Measurements from ENCODE around the gene PFKFB4. TPM values are rescaled to one million over a fixed set of nuclear protein-coding genes. Genes with fewer than 3 reads are reported as not detected.

The PFKFB4 gene
- total and polyA plus RNA-seq, 9 of the 15 experiments (the other 6 are each of a cell fraction or from before 2014, with no cell fraction given), result 0.92 to 56.3 (median 13.5) TPM

- TF ChIP-seq NFE2L1 (tag; IDR thresholded peaks at IDR 0.05; ENCODE audit: borderline replicate concordance, low read depth) (no peak), STAG1 (CRISPR knock-in tag; IDR thresholded peaks at IDR 0.05; ENCODE audit: borderline replicate concordance) (no peak)
These were observed 36.0 kb upstream of the PFKFB4 start (continued) for GRCh38 chr3:48592519-48593087.

GRCh38 chr3:48591886-48592518 lies 35.4 kb upstream of the PFKFB4 start:
- Histone ChIP-seq H3K27ac (ENCODE audit: extremely low read depth, low read depth, low read length) (no peak overlapping the region), H4K20me1 (replicated peaks; ENCODE audit: control insufficient read depth, insufficient read depth, low read length) (no peaks in the 10 kb centered on the region; the same call in 1 of the 2 replicates), H3K4me3 (no peak overlapping the region), H3K9me3 (replicated peaks; ENCODE audit: control insufficient read depth, insufficient read depth, low read depth, low read length) (no peaks in the 10 kb centered on the region), H3K9ac (ENCODE audit: insufficient read depth in 1 of 2, low read depth in 2 of 2, low read length in 2 of 2) (peak overlapping the region in 1 of 2 experiments; percentile 68; a peak in 1 of 4 replicates), H3K4me1 (replicated peaks in 1 of 2; ENCODE audit: control insufficient read depth in 2 of 2, insufficient read depth in 2 of 2, low read length in 2 of 2) (peaks cover 12 to 49% of the 10 kb centered on the region in 2 experiments; a peak in 4 of 5 replicates), H3K27me3 (ENCODE audit: control insufficient read depth in 2 of 2, insufficient read depth in 2 of 2, low read length in 2 of 2) (peaks cover 0 to 31% of the 10 kb centered on the region in 2 experiments; a peak in 3 of 5 replicates), H3K79me2 (ENCODE audit: control insufficient read depth, insufficient read depth, low read length) (no peaks in the 10 kb centered on the region), H2AFZ (ENCODE audit: low read depth, low read length) (no peak overlapping the region), H3K9me1 (ENCODE audit: control insufficient read depth, insufficient read depth, low read length) (no peaks in the 10 kb centered on the region), H3K4me2 (ENCODE audit: insufficient read depth, low read length) (no peak overlapping the region), H3K36me3 (ENCODE audit: control insufficient read depth, insufficient read depth, low read length) (no peaks in the 10 kb centered on the region)
- WGBS (ENCODE audit: insufficient coverage, low coverage, missing lambda C conversion rate), result 38% methylated on average over 14 of the region's 22 CpGs
- DNase-seq (ENCODE audit: extremely low read depth in 1 of 4, low spot score in 3 of 4), result no peak
- intact Hi-C loops (cut with micrococcal nuclease), result no loop called here
- in situ Hi-C loops (cut with MboI), result no loop called here
- no peak for ATAC-seq
- TF ChIP-seq SAFB2 (IDR thresholded peaks at IDR 0.05; ENCODE audit: borderline replicate concordance, low read depth, low read length, severe bottlenecking) (no peak), NBN (IDR thresholded peaks at IDR 0.05; ENCODE audit: low read depth) (no peak), SNIP1 (IDR thresholded peaks at IDR 0.05; ENCODE audit: low read depth) (no peak), PTRF (tag; IDR thresholded peaks at IDR 0.05) (no peak), ZNF668 (CRISPR knock-in tag; IDR thresholded peaks at IDR 0.05) (no peak), ZNF449 (CRISPR knock-in tag; IDR thresholded peaks at IDR 0.05) (no peak), ZNF77 (CRISPR knock-in tag; IDR thresholded peaks at IDR 0.05) (no peak), CHD2 (IDR thresholded peaks at IDR 0.05; ENCODE audit: low read depth, low read length) (no peak), SMARCA5 (IDR thresholded peaks at IDR 0.05) (no peak), DNMT1 (IDR thresholded peaks at IDR 0.05) (no peak), GMEB1 (CRISPR knock-in tag; IDR thresholded peaks at IDR 0.05) (no peak), CBX1 (IDR thresholded peaks at IDR 0.05; ENCODE audit: low read depth) (no peak), ZNF444 (CRISPR knock-in tag; IDR thresholded peaks at IDR 0.05) (no peak), CBX8 (IDR thresholded peaks at IDR 0.05; ENCODE audit: borderline replicate concordance, extremely low read depth, low read depth, low read length, poor library complexity, severe bottlenecking) (no peak)
- no TSS peak for BruUV-seq (replicated peaks)
- FAIRE-seq, result no peak
- ChIA-PET CTCF (ENCODE audit: low intra/inter-chr PET ratio) (no interaction called here), POLR2A (interaction anchor here (0.6 kb wide), 1 partner anchor 156 kb away, joined by 3 read pairs; no protein-coding TSS in a partner anchor)

Measured in K562 (cell line).